HEK293T (cell line): ENCODE data around the gene AARS2.

ENCODE experiments used
- ARNT ChIP-seq: fragments of 450-650 bp; IDR thresholded peaks from 2 replicates; pipeline ENCODE4 v1.6.1; 2017; ENCODE audit warnings: mild to moderate bottlenecking
- CTBP1 ChIP-seq: fragments of 450-650 bp; IDR thresholded peaks from 2 replicates; pipeline ENCODE4 v1.6.1; 2016; ENCODE audit warnings: borderline replicate concordance
- ELF4 ChIP-seq: fragments of 450-650 bp; IDR thresholded peaks from 2 replicates; pipeline ENCODE4 v1.6.1; 2017; ENCODE audit warnings: antibody characterized with exemption
- FOXK2 ChIP-seq: fragments of 450-650 bp; IDR thresholded peaks from 2 replicates; pipeline ENCODE4 v1.6.1; 2016; ENCODE audit warnings: mild to moderate bottlenecking
- HDGF ChIP-seq: fragments of 450-650 bp; IDR thresholded peaks from 2 replicates; pipeline ENCODE4 v1.6.1; 2017; ENCODE audit warnings: antibody characterized with exemption, borderline replicate concordance
- TARDBP ChIP-seq: fragments of 450-650 bp; IDR thresholded peaks from 2 replicates; pipeline ENCODE4 v1.6.1; 2016
- ZNF384 ChIP-seq: fragments of 450-650 bp; IDR thresholded peaks from 2 replicates; pipeline ENCODE4 v1.6.1; 2016

GRCh38 chr6:44278774-44279697, 34.1 kb downstream of the AARS2 start:
- TF ChIP-seq FOXK2 (no peak), ELF4 (no peak), HDGF (no peak), TARDBP (no peak), CTBP1 (no peak), ZNF384 (no peak), ARNT (no peak)
